K562 (cell line): ENCODE measurements around the gene FAM20C. TPM values are rescaled to one million over a fixed set of nuclear protein-coding genes. Genes with fewer than 3 reads are reported as not detected.
"Not testable (repeated sequence)": the region's sequence is repeated elsewhere in the genome, so short reads cannot be mapped to it uniquely, and the experiment has no call there.

Experiments used
- ATAC-seq: fragments of 200-7000 bp; cut with Tn5 transposase; 3 replicates; pipeline ENCODE4 v1.9.1; 2020; ENCODE audit warnings: moderate library complexity
- BruUV-seq: library from RNA; stranded (reverse); fragments of 400-500 nt; replicated peaks from 2 replicates; lab custom pipeline; 2021; lab: Mats Ljungman, UMichigan
- CTCF ChIA-PET: fragments of 300-600 bp; formaldehyde crosslinking; extraction: SDS; loops from one replicate; lab custom pipeline; 2021; ENCODE audit warnings: low intra/inter-chr PET ratio; lab: Yijun Ruan, JAX
- POLR2A ChIA-PET: fragments of 300-600, 350-650 bp; sonication (Branson Sonifier 250); formaldehyde crosslinking; extraction: SDS; loops from one replicate; lab custom pipeline; 2021; ENCODE audit warnings: antibody characterized with exemption, inconsistent platforms; lab: Yijun Ruan, JAX
- DNase-seq, 4 experiments: peaks; one replicate each; pipeline versions ENCODE4 v3.0.0 to v3.0.0-alpha.2; 2011 to 2018; ENCODE audit warnings: low spot score in 3 of 4, mixed read lengths in 3 of 4; ENCODE audit errors: extremely low read depth in 1 of 4
- FAIRE-seq: peaks from 2 replicates; lab custom pipeline; 2011; peaks lifted over from hg19 to GRCh38; lab: Jason Lieb, UNC
- H2AFZ ChIP-seq: 2 replicates; pipeline ENCODE4 v1.6.0; 2011; ENCODE audit warnings: low read depth, low read length, control low read depth, inconsistent platforms
- H3K27ac ChIP-seq: fragments of 200-600 bp; 3 replicates; pipeline ENCODE4 v1.8.0; 2011; ENCODE audit warnings: low read depth, mild to moderate bottlenecking, control low read depth, inconsistent platforms, low read length, moderate library complexity, mixed read lengths; ENCODE audit errors: extremely low read depth
- H3K27me3 ChIP-seq, 2 experiments: fragments of 300-600 bp in 1 of 2; 2 replicates in 1 of 2; 3 replicates in 1 of 2; pipeline versions ENCODE4 v1.6.0 to v1.8.0; 2011; ENCODE audit warnings: inconsistent platforms in 2 of 2, low read length in 2 of 2, mild to moderate bottlenecking in 1 of 2, mixed read lengths in 1 of 2, moderate library complexity in 1 of 2; ENCODE audit not compliant: control insufficient read depth in 2 of 2, insufficient read depth in 2 of 2
- H3K36me3 ChIP-seq: fragments of 300-600 bp; 3 replicates; pipeline ENCODE4 v1.8.0; 2011; ENCODE audit warnings: mild to moderate bottlenecking, low read length, inconsistent platforms; ENCODE audit not compliant: control insufficient read depth, insufficient read depth
- H3K4me1 ChIP-seq, 2 experiments: fragments of 200-600 bp in 1 of 2; replicated peaks in 1 of 2; 2 replicates in 1 of 2; 3 replicates in 1 of 2; pipeline versions ENCODE4 v1.5.1 to v1.8.0; 2011; ENCODE audit warnings: inconsistent platforms in 2 of 2, low read length in 2 of 2, mild to moderate bottlenecking in 1 of 2, mixed read lengths in 1 of 2, moderate library complexity in 1 of 2; ENCODE audit not compliant: control insufficient read depth in 2 of 2, insufficient read depth in 2 of 2
- H3K4me2 ChIP-seq: 2 replicates; pipeline ENCODE4 v1.6.1; 2011; ENCODE audit warnings: low read length, control low read depth, inconsistent platforms, mixed read lengths; ENCODE audit not compliant: insufficient read depth
- H3K4me3 ChIP-seq: fragments of 200-600 bp; sonication (generic), shearing (Covaris generic); 2 replicates; pipeline ENCODE4 v1.5.1; 2016; ENCODE audit warnings: control low read depth, inconsistent platforms
- H3K79me2 ChIP-seq: fragments of 200-600 bp; 3 replicates; pipeline ENCODE4 v1.8.0; 2011; ENCODE audit warnings: low read length, inconsistent platforms; ENCODE audit not compliant: control insufficient read depth, insufficient read depth
- H3K9ac ChIP-seq, 2 experiments: 2 replicates each; pipeline versions ENCODE4 v1.6.0 to v1.6.1; 2011; ENCODE audit warnings: low read depth in 2 of 2, low read length in 2 of 2, control low read depth in 1 of 2, inconsistent platforms in 1 of 2, mild to moderate bottlenecking in 1 of 2, mixed read lengths in 1 of 2; ENCODE audit not compliant: insufficient read depth in 1 of 2
- H3K9me1 ChIP-seq: one replicate; pipeline ENCODE4 v1.6.0; 2011; ENCODE audit warnings: inconsistent platforms, mild to moderate bottlenecking, low read length, moderate library complexity; ENCODE audit not compliant: control insufficient read depth, insufficient read depth
- H3K9me3 ChIP-seq: replicated peaks from 2 replicates; pipeline ENCODE4 v1.5.1; 2011; ENCODE audit warnings: low read depth, low read length, inconsistent platforms; ENCODE audit not compliant: control insufficient read depth, insufficient read depth
- H4K20me1 ChIP-seq: replicated peaks from 2 replicates; pipeline ENCODE4 v1.6.1; 2011; ENCODE audit warnings: low read length, inconsistent platforms, mixed read lengths; ENCODE audit not compliant: control insufficient read depth, insufficient read depth
- ARID1B ChIP-seq: fragments of 450-650 bp; IDR thresholded peaks from 2 replicates; pipeline ENCODE4 v1.6.1; 2016; ENCODE audit warnings: antibody characterized with exemption, mild to moderate bottlenecking, inconsistent platforms
- WGBS: fragments of 100-300 bp; shearing (Covaris generic); methylation state at CpG from one replicate; pipeline ENCODE4 v1.1.6; 2016; ENCODE audit warnings: low coverage, mixed read lengths; ENCODE audit not compliant: insufficient coverage; ENCODE audit errors: missing lambda C conversion rate; 5-methylcytosine and 5-hydroxymethylcytosine counted together
- in situ Hi-C: fragments of 300-500 bp; cut with MboI; formaldehyde crosslinking; loops from 4 replicates; pipeline ENCODE4 v1.15.0; 2018; ENCODE audit warnings: inconsistent platforms, mixed read lengths
- intact Hi-C: fragments of 100-400 bp; cut with micrococcal nuclease; formaldehyde crosslinking; loops from 2 replicates; pipeline ENCODE4 v1.14.2; 2022
- polyA plus RNA-seq, 8 experiments: library from polyadenylated mRNA; depleted of rRNA in 4 of 8; stranded (reverse) in 5 of 8; unstranded in 3 of 8; fragments of >200 nt; fragmentation: Nextera tagmentation in 2 of 8; fragmentation: Illumina TruSeq in 1 of 8; extraction: Ambion mirVana in 2 of 8; extraction: Trizol in 1 of 8; gene quantifications; 2 replicates each; pipeline versions ENCODE4 v1.2.1 to v1.2.3, GENCODE V29; 2011 to 2014; ENCODE audit warnings: inconsistent platforms in 1 of 8, missing spikeins in 1 of 8
- total RNA-seq, 7 experiments: library from RNA; depleted of rRNA in 6 of 7; stranded (reverse); fragments of >200 nt in 6 of 7; fragmentation: Illumina TruSeq in 2 of 7; extraction: Trizol in 2 of 7; gene quantifications; 2 replicates each; pipeline versions ENCODE4 v1.2.1 to v1.2.3, GENCODE V29; 2011 to 2021; ENCODE audit warnings: low replicate concordance in 1 of 7
- TF ChIP-seq, protein P1 (sequence below): sonication (generic); formaldehyde crosslinking; IDR thresholded peaks from 2 replicates; pipeline ENCODE4 v1.9.0; 2022; ENCODE audit warnings: mild to moderate bottlenecking, missing genetic modification reagents
- TF ChIP-seq, protein P2 (sequence below), 3 experiments: IDR thresholded peaks in 2 of 3; conservative IDR thresholded peaks in 1 of 3; 2 replicates each; pipeline ENCODE4 v1.5.1; 2011 to 2012; ENCODE audit warnings: low read length in 3 of 3, mild to moderate bottlenecking in 3 of 3, control low read depth in 2 of 3, improper control_type of control experiment in 1 of 3, inconsistent platforms in 1 of 3, low read depth in 1 of 3, mixed read lengths in 1 of 3, moderate library complexity in 1 of 3; ENCODE audit not compliant: insufficient read depth in 2 of 3

FAM20C gene
- total and polyA plus RNA-seq, 9 of the 15 experiments (the other 6 are each of a cell fraction or from before 2014, with no cell fraction given): 0.09 TPM; not detected in 8

DNA sequence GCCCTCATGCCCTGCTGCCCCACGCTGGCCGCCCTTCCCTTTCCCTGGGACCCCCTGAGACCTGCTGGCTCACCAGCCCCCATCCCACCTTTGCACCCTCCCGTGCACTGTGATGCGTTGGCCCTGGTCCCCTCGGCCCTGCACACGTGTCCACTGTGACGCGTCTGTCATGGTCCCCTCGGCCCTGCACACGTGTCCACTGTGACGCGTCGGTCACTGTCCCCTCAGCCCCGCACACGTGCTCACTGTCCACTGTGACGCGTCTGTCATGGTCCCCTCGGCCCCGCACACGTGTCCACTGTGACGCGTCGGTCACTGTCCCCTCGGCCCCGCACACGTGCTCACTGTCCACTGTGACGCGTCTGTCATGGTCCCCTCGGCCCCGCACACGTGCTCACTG lies 14.0 kb downstream of the FAM20C start:
- H3K9ac ChIP-seq, in situ Hi-C loops, H3K27ac ChIP-seq, BruUV-seq, H3K4me2 ChIP-seq, DNase-seq, FAIRE-seq, H4K20me1 ChIP-seq, ATAC-seq, H3K9me3 ChIP-seq, intact Hi-C loops, H2AFZ ChIP-seq, H3K36me3 ChIP-seq, H3K4me3 ChIP-seq, H3K9me1 ChIP-seq, CTCF ChIA-PET, H3K79me2 ChIP-seq: not testable (repeated sequence)
- peaks cover 0 to 11% of the 10 kb centered on the region in 2 experiments; a peak in 2 of 5 replicates for H3K4me1 ChIP-seq
- POLR2A ChIA-PET: interaction anchor here (1.2 kb wide), 1 partner anchor 8 kb away, joined by 3 read pairs; no protein-coding TSS in a partner anchor
- 61% methylated on average over 21 of the region's 31 CpGs for WGBS
- TF ChIP-seq, protein P1, sequence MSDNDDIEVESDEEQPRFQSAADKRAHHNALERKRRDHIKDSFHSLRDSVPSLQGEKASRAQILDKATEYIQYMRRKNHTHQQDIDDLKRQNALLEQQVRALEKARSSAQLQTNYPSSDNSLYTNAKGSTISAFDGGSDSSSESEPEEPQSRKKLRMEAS (CRISPR knock-in tag): peak; percentile 41; the same call in 1 of the 2 replicates
- peaks cover 21 to 72% of the 10 kb centered on the region in 2 experiments for H3K27me3 ChIP-seq

- WGBS: 41% methylated on average over 27 of the region's 39 CpGs
- no peak for TF ChIP-seq ARID1B
- TF ChIP-seq, protein P2, sequence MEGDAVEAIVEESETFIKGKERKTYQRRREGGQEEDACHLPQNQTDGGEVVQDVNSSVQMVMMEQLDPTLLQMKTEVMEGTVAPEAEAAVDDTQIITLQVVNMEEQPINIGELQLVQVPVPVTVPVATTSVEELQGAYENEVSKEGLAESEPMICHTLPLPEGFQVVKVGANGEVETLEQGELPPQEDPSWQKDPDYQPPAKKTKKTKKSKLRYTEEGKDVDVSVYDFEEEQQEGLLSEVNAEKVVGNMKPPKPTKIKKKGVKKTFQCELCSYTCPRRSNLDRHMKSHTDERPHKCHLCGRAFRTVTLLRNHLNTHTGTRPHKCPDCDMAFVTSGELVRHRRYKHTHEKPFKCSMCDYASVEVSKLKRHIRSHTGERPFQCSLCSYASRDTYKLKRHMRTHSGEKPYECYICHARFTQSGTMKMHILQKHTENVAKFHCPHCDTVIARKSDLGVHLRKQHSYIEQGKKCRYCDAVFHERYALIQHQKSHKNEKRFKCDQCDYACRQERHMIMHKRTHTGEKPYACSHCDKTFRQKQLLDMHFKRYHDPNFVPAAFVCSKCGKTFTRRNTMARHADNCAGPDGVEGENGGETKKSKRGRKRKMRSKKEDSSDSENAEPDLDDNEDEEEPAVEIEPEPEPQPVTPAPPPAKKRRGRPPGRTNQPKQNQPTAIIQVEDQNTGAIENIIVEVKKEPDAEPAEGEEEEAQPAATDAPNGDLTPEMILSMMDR (IDR thresholded peaks at IDR 0.05 in 2 of 3, conservative IDR thresholded peaks at IDR 0.05 in 1 of 3; ENCODE audit: insufficient read depth in 2 of 3, low read depth in 1 of 3, low read length in 3 of 3): peak in 2 of 3 experiments; percentile 16 to 23; a peak in 2 of 6 replicates
Observed at GRCh38 chr7:207418-208129, 15.2 kb downstream of the FAM20C start.

More at GRCh38 chr7:207418-208129, 15.2 kb downstream of the FAM20C start:
- no peak for FAIRE-seq
- BruUV-seq: no TSS peak
- Histone ChIP-seq H3K9me1 (no peaks in the 10 kb centered on the region), H4K20me1 (0 out of 2 replicates have a peak, but pooled peaks cover 8% of the 10 kb centered on the region), H3K79me2 (no peaks in the 10 kb centered on the region), H3K4me2 (no peak overlapping the region), H3K27me3 (peaks cover 22 to 72% of the 10 kb centered on the region in 2 experiments), H3K36me3 (no peaks in the 10 kb centered on the region), H3K4me1 (peaks cover 0 to 16% of the 10 kb centered on the region in 2 experiments; a peak in 2 of 5 replicates), H2AFZ (no peak overlapping the region), H3K9ac (no peak overlapping the region), H3K9me3 (no peaks in the 10 kb centered on the region), H3K4me3 (no peak overlapping the region), H3K27ac (no peak overlapping the region)
- POLR2A ChIA-PET: interaction anchor here (0.9 kb wide), 1 partner anchor 11 kb away, joined by 3 read pairs; no protein-coding TSS in a partner anchor
- DNase-seq: no peak
- intact Hi-C loops (no loop called here), in situ Hi-C loops (no loop called here)
- CTCF ChIA-PET: no interaction called here
- 0 out of 3 replicates have a peak, but pooled peaks have one; percentile 22 for ATAC-seq
